HG02852 (cell line): ENCODE measurements around the gene EAF1.
"Not testable (repeated sequence)": the region's sequence is repeated elsewhere in the genome, so short reads cannot be mapped to it uniquely, and the experiment has no call there.

Experiments
- ATAC-seq: cut with Tn5 transposase; IDR thresholded peaks from one replicate; pipeline ENCODE4 v1.9.1; 2021; ENCODE audit warnings: mild to moderate bottlenecking, moderate library complexity; ENCODE audit not compliant: unreplicated experiment

The EAF1 gene

DNA sequence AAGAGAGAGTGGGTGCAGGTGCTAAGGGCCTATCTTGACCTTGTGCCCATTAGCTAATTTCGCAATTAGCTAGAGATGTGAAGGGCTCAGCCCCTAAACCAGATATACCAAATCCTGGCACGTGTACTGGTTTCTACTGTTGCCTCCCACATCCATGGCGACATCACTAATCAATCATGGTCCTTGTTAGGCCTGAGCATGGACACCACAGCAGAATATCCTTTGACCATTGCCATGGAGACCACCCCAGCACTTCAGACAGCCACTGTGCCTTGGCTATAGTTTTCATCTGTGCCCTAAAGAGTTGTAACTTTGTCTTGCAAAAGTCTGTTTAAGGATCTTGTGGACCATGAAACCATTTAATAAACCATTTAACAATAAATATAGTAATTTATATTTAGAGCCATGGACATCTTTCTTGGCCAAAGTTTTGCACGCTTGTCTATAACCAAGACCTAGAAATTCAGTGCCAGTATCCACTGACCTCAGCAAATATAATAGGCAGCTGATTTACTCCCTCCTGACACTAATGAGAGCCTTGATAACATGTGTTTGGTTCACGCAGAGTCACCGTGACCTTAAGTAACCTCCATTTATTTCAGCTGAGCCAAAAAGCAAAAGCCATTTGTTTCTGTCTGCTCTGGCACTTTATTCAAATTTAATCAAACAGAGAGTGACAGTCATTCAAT, 50.7 kb downstream of the EAF1 start:
- no peak for ATAC-seq

GRCh38 chr3:15478640-15478979, 51.2 kb downstream of the EAF1 start:
- no peak for ATAC-seq

- ATAC-seq: no peak
These were observed 52.2 kb downstream of the EAF1 start for GRCh38 chr3:15479400-15480224.

GRCh38 chr3:15484551-15484950, 57.2 kb downstream of the EAF1 start:
- ATAC-seq: not testable (repeated sequence)

GRCh38 chr3:15486020-15486419, 58.6 kb downstream of the EAF1 start:
- no peak for ATAC-seq

DNA sequence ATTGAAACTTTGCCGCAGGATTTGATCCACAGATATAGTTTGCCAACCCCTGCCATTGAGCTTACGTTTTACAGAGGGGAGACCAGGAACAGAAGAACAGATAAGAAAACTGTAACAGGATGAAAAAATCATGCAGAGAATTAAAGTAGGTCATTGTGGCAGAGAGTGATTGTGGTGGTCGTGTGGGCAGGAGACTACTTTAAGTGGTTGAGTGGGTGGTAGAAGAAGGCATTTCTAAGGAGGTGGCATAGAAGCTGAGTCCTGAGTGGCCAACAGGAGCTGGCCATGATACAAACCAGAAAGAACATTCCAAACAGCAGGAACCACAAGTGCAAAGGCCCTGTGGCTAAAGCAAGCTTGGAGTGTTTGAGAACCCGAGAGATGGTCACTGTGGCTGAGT, 59.6 kb downstream of the EAF1 start:
- ATAC-seq: no peak

DNA sequence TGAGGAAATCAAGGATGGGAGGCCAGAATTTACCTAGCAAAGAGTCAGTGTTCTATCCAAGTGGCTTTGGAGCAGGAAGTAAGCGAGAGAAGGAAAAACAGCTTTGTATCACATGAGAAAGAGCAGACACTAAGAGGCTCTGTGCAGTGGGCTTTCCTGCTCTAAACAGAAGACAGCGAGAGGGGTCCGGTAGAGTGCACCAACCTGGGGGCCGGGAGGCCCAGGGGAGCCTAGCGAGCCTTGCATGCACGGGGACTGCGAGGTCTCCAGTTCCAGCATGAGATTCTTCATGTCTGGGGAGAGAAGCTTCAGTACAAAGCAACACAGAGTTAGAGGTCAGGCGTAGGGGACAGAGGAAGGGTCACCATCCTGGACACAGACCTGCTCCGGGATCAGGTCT, 60.6 kb downstream of the EAF1 start:
- ATAC-seq: no peak

DNA sequence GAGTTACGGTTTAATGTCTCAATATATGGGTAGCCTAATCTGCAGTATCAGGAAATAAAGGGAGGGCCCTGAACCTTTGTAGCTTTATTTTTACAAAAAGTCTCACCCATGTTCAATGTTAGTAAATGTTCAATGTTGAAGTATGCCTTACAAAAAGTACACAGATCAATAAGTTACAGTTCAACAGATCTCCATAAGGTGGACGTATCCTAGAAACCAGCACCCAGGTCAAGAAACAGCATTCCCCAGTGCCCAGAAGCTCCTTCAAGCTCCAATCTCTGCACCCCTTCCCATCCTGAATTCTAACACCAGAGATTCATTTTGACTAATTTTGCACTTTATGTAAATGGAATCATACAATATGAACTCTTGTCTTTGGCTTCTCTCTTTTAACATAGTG, 62.8 kb downstream of the EAF1 start:
- no peak for ATAC-seq

DNA sequence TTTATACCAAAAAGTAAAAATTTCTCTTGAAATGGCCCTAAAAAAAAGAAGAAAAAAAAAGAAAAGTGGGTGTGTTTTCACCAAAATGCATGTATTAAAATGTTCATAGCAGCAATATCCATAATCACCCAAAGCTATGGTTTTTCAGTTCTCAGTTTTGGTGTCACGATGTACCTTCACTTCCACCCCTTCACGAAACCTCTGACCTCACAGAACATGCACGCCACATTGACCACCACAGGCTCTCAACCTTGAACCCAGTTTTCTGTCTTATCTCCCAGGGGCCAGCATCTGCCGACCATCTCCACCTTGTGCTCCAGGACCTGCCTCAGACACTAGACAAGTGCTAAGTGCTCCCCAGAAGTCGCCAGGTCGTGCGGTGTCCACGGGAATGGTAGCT, 63.7 kb downstream of the EAF1 start:
- ATAC-seq: no peak
